HEK293 (cell line): ENCODE results near the gene NFKBIL1.

ENCODE experiments used
- BCL6B ChIP-seq: fragments of 450-650 bp; formaldehyde crosslinking; IDR thresholded peaks from 2 replicates; pipeline ENCODE4 v1.5.1; 2017; ENCODE audit warnings: missing biosample characterization, missing genetic modification characterization
- GLIS1 ChIP-seq: fragments of 450-650 bp; formaldehyde crosslinking; IDR thresholded peaks from 2 replicates; pipeline ENCODE4 v1.5.1; 2016; ENCODE audit warnings: missing biosample characterization, missing genetic modification characterization
- GLIS2 ChIP-seq: fragments of 450-650 bp; formaldehyde crosslinking; IDR thresholded peaks from 2 replicates; pipeline ENCODE4 v1.5.1; 2016; ENCODE audit warnings: missing biosample characterization, missing genetic modification characterization
- KLF16 ChIP-seq: fragments of 450-650 bp; formaldehyde crosslinking; IDR thresholded peaks from 2 replicates; pipeline ENCODE4 v1.5.1; 2017; ENCODE audit warnings: missing biosample characterization, missing genetic modification characterization
- YY1 ChIP-seq: fragments of 450-650 bp; formaldehyde crosslinking; IDR thresholded peaks from 2 replicates; pipeline ENCODE4 v1.5.1; 2018; ENCODE audit warnings: missing biosample characterization, missing genetic modification characterization
- ZBTB49 ChIP-seq: fragments of 450-650 bp; formaldehyde crosslinking; IDR thresholded peaks from 2 replicates; pipeline ENCODE4 v1.5.1; 2016; ENCODE audit warnings: missing biosample characterization, missing genetic modification characterization, low read depth
- ZEB2 ChIP-seq: fragments of 450-650 bp; formaldehyde crosslinking; IDR thresholded peaks from 2 replicates; pipeline ENCODE4 v1.5.1; 2016; ENCODE audit warnings: missing biosample characterization, missing genetic modification characterization
- ZFP37 ChIP-seq: fragments of 450-650 bp; formaldehyde crosslinking; IDR thresholded peaks from 2 replicates; pipeline ENCODE4 v1.5.1; 2016; ENCODE audit warnings: missing biosample characterization, missing genetic modification characterization
- ZNF184 ChIP-seq: fragments of 450-650 bp; IDR thresholded peaks from 2 replicates; pipeline ENCODE4 v1.5.1; 2018; ENCODE audit warnings: missing biosample characterization, mild to moderate bottlenecking, missing genetic modification characterization
- ZNF2 ChIP-seq: fragments of 450-650 bp; formaldehyde crosslinking; IDR thresholded peaks from 2 replicates; pipeline ENCODE4 v1.5.1; 2016; ENCODE audit warnings: missing biosample characterization, missing genetic modification characterization
- ZNF239 ChIP-seq: fragments of 450-650 bp; formaldehyde crosslinking; IDR thresholded peaks from 2 replicates; pipeline ENCODE4 v1.5.1; 2016; ENCODE audit warnings: missing biosample characterization, missing genetic modification characterization
- ZNF24 ChIP-seq: fragments of 450-650 bp; formaldehyde crosslinking; IDR thresholded peaks from 2 replicates; pipeline ENCODE4 v1.5.1; 2016; ENCODE audit warnings: missing biosample characterization, missing genetic modification characterization
- ZNF280D ChIP-seq: fragments of 450-650 bp; formaldehyde crosslinking; IDR thresholded peaks from 2 replicates; pipeline ENCODE4 v1.5.1; 2016; ENCODE audit warnings: missing biosample characterization, missing genetic modification characterization
- ZNF292 ChIP-seq: fragments of 450-650 bp; formaldehyde crosslinking; IDR thresholded peaks from 2 replicates; pipeline ENCODE4 v1.5.1; 2016; ENCODE audit warnings: low read depth, missing biosample characterization, missing genetic modification characterization, borderline replicate concordance
- ZNF394 ChIP-seq: fragments of 450-650 bp; formaldehyde crosslinking; IDR thresholded peaks from 2 replicates; pipeline ENCODE4 v1.5.1; 2016; ENCODE audit warnings: missing biosample characterization, missing genetic modification characterization, mild to moderate bottlenecking, moderate library complexity, borderline replicate concordance
- ZNF501 ChIP-seq: fragments of 450-650 bp; formaldehyde crosslinking; IDR thresholded peaks from 2 replicates; pipeline ENCODE4 v1.5.1; 2016; ENCODE audit warnings: missing biosample characterization, missing genetic modification characterization
- ZNF513 ChIP-seq: fragments of 450-650 bp; IDR thresholded peaks from 2 replicates; pipeline ENCODE4 v1.5.1; 2018; ENCODE audit warnings: missing biosample characterization, missing genetic modification characterization
- ZNF518A ChIP-seq: fragments of 450-650 bp; formaldehyde crosslinking; conservative IDR thresholded peaks from 2 replicates; pipeline ENCODE4 v1.5.1; 2016; ENCODE audit warnings: low read depth, missing biosample characterization, missing genetic modification characterization
- ZNF560 ChIP-seq: fragments of 450-650 bp; formaldehyde crosslinking; IDR thresholded peaks from 2 replicates; pipeline ENCODE4 v1.5.1; 2017; ENCODE audit warnings: missing biosample characterization, missing genetic modification characterization, borderline replicate concordance
- ZNF561 ChIP-seq: fragments of 450-650 bp; IDR thresholded peaks from 2 replicates; pipeline ENCODE4 v1.5.1; 2018; ENCODE audit warnings: missing biosample characterization, missing genetic modification characterization, borderline replicate concordance
- ZNF785 ChIP-seq: fragments of 450-650 bp; formaldehyde crosslinking; IDR thresholded peaks from 2 replicates; pipeline ENCODE4 v1.5.1; 2016; ENCODE audit warnings: missing biosample characterization, missing genetic modification characterization
- ZNF843 ChIP-seq: fragments of 450-650 bp; formaldehyde crosslinking; IDR thresholded peaks from 2 replicates; pipeline ENCODE4 v1.5.1; 2016; ENCODE audit warnings: missing biosample characterization, missing genetic modification characterization
- ZSCAN5A ChIP-seq: fragments of 450-650 bp; formaldehyde crosslinking; IDR thresholded peaks from 2 replicates; pipeline ENCODE4 v1.5.1; 2016; ENCODE audit warnings: missing biosample characterization, missing genetic modification characterization

Gene NFKBIL1

DNA sequence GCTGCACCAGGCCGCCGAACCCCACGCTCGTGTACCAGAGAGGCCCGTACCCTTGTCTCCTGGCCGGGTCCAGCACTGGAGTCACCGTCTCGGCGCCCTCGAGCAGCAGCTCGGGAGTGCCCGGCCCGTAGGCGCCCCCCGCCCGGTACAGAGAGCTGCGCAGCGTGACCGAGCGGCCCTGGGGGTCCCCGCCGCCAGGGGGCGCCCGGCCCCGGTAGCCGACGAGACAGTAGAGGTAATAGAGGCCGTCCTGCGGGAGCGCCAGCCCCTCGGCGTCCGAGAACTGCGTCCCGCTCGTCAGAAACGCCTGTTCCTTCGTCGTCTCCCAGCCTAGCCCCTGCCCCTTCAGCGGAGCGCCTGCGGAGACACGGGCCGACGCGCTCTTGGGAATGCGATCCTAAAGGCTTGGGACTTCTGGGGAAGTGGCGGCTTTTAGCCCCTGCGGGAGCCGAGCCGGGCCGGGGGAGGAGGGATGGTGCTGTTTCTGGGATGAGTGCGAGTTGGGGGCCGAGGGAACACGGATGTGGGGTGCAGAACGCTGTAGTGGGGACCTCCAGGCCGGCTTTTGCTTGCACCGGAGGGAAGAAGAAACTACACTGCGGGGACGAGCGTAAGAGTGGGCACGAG lies 33.5 kb downstream of the NFKBIL1 start (continued):
- no peak for TF ChIP-seq ZNF394
- TF ChIP-seq ZFP37 = no peak
- no peak for TF ChIP-seq ZNF239 (tag by site-specific recombination)
- peak; percentile 52; the same call in 1 of the 2 replicates for TF ChIP-seq ZNF561
- no peak for TF ChIP-seq BCL6B (tag by site-specific recombination)
- peak; percentile 88 for TF ChIP-seq GLIS2
- TF ChIP-seq ZSCAN5A (tag by site-specific recombination) = no peak
- TF ChIP-seq ZNF280D = no peak
- no peak for TF ChIP-seq ZNF843
- 0 out of 2 replicates have a peak, but pooled peaks have one; percentile 15 for TF ChIP-seq YY1 (tag by site-specific recombination)
- peak; percentile 75; the same call in 1 of the 2 replicates for TF ChIP-seq ZNF2
- peak; percentile 91 for TF ChIP-seq ZEB2
- no peak; the same call in 1 of the 2 replicates for TF ChIP-seq ZNF785
- no peak for TF ChIP-seq ZNF513 (tag by site-specific recombination)
- TF ChIP-seq ZNF184 (tag by site-specific recombination) = no peak
- no peak for TF ChIP-seq ZNF560
- TF ChIP-seq ZNF501 = 0 out of 2 replicates have a peak, but pooled peaks have one; percentile 1
- no peak for TF ChIP-seq ZBTB49 (tag by site-specific recombination)
- no peak for TF ChIP-seq ZNF24 (tag by site-specific recombination)
- TF ChIP-seq ZNF292 (tag by site-specific recombination) = no peak
- TF ChIP-seq KLF16 = 0 out of 2 replicates have a peak, but pooled peaks have one; percentile 21
- 0 out of 2 replicates have a peak, but pooled peaks have one; percentile 28 for TF ChIP-seq ZNF518A (tag by site-specific recombination)
- TF ChIP-seq GLIS1 (tag by site-specific recombination) = peak; percentile 52
